OCI-LY1 (cell line): ENCODE measurements around the gene IRS1.

Source experiments
- CTCF ChIP-seq: fragments of 200-600 bp; sonication (generic), shearing (Covaris generic); IDR thresholded peaks from 2 replicates; pipeline ENCODE4 v1.5.1; 2017; ENCODE audit warnings: mild to moderate bottlenecking, antibody characterized with exemption, low read length, moderate library complexity, mixed read lengths
- EZH2 ChIP-seq: fragments of 200-600 bp; sonication (generic), shearing (Covaris generic); IDR thresholded peaks from 2 replicates; pipeline ENCODE4 v1.8.0; 2017; ENCODE audit warnings: borderline replicate concordance, mixed run types, mild to moderate bottlenecking, antibody characterized with exemption, low read length, moderate library complexity, mixed read lengths

GRCh38 chr2:226788064-226788463, 11.6 kb downstream of the IRS1 start:
- TF ChIP-seq CTCF = no peak
- no peak for TF ChIP-seq EZH2
